Panc1 (cell line): ENCODE results near the gene ZCRB1. TPM values are rescaled to one million over a fixed set of nuclear protein-coding genes. Genes with fewer than 3 reads are reported as not detected.
"Not testable (repeated sequence)": the region's sequence is repeated elsewhere in the genome, so short reads cannot be mapped to it uniquely, and the experiment has no call there.

Experiments used
- ATAC-seq: fragments of 200-7000 bp; cut with Tn5 transposase; 2 replicates; pipeline ENCODE4 v1.9.1; 2020; ENCODE audit warnings: mild to moderate bottlenecking, moderate library complexity
- BruUV-seq: library from RNA; stranded (reverse); fragments of 400-500 nt; replicated peaks from 2 replicates; lab custom pipeline; 2021; lab: Mats Ljungman, UMichigan
- CTCF ChIA-PET: fragments of 300-600 bp; sonication (Branson Sonifier 250); formaldehyde crosslinking; loops from one replicate; lab custom pipeline; 2022; ENCODE audit warnings: antibody characterized with exemption; lab: Charles Lee
- POLR2A ChIA-PET: fragments of 300-600 bp; sonication (Branson Sonifier 250); formaldehyde crosslinking; loops from one replicate; lab custom pipeline; 2022; ENCODE audit warnings: antibody characterized with exemption; lab: Charles Lee
- DNase-seq: peaks from one replicate; pipeline ENCODE4 v3.0.0-alpha.2; 2010; ENCODE audit warnings: low read depth, low spot score
- H3K27ac ChIP-seq: 2 replicates; pipeline ENCODE4 v1.5.1; 2011; ENCODE audit warnings: mild to moderate bottlenecking, low read length, inconsistent platforms
- H3K27me3 ChIP-seq: fragments of 200-500 bp; sonication (Bioruptor generic); 2 replicates; pipeline ENCODE4 v1.6.0; 2014; ENCODE audit warnings: low read length, inconsistent platforms; ENCODE audit not compliant: control insufficient read depth, insufficient read depth
- H3K36me3 ChIP-seq: fragments of 200-500 bp; sonication (Bioruptor generic); 2 replicates; pipeline ENCODE4 v1.5.1; 2014; ENCODE audit warnings: inconsistent platforms, mild to moderate bottlenecking, low read length, moderate library complexity; ENCODE audit not compliant: control insufficient read depth, insufficient read depth
- H3K4me1 ChIP-seq: 2 replicates; pipeline ENCODE4 v1.5.1; 2011; ENCODE audit warnings: inconsistent platforms, mild to moderate bottlenecking, low read length, moderate library complexity; ENCODE audit not compliant: control insufficient read depth, insufficient read depth
- H3K4me3 ChIP-seq, 2 experiments: 2 replicates each; pipeline ENCODE4 v1.5.1; 2011 to 2012; ENCODE audit warnings: low read depth in 2 of 2, low read length in 2 of 2, mild to moderate bottlenecking in 2 of 2, inconsistent platforms in 1 of 2, moderate library complexity in 1 of 2
- H3K9me3 ChIP-seq: fragments of 200-500 bp; sonication (Bioruptor generic); 2 replicates; pipeline ENCODE4 v1.5.1; 2014; ENCODE audit warnings: low read depth, mild to moderate bottlenecking, inconsistent platforms, low read length, moderate library complexity; ENCODE audit not compliant: control insufficient read depth, insufficient read depth
- POLR2AphosphoS5 ChIP-seq: IDR thresholded peaks from 2 replicates; pipeline ENCODE4 v1.6.1; 2012; ENCODE audit warnings: mild to moderate bottlenecking, low read depth, low read length, moderate library complexity
- SIN3A ChIP-seq: IDR thresholded peaks from 2 replicates; pipeline ENCODE4 v1.6.1; 2012; ENCODE audit warnings: low read depth, mild to moderate bottlenecking, low read length, moderate library complexity, borderline replicate concordance; ENCODE audit not compliant: insufficient read depth
- TCF7L2 ChIP-seq: IDR thresholded peaks from 2 replicates; pipeline ENCODE4 v1.6.1; 2011; ENCODE audit warnings: mild to moderate bottlenecking, low read depth, low read length, inconsistent platforms
- in situ Hi-C: cut with HindIII; loops from 2 replicates; pipeline ENCODE4 v1.10.0; 2016; ENCODE audit warnings: low sequenced_read_pairs, low pct_unique_long_range_greater_than_20kb
- intact Hi-C: fragments of 100-400 bp; cut with micrococcal nuclease; formaldehyde crosslinking; loops from one replicate; pipeline ENCODE4 v1.10.0; 2022; ENCODE audit not compliant: unreplicated experiment
- total RNA-seq: library from RNA; stranded (reverse); gene quantifications from one replicate; pipeline ENCODE4 v1.2.1, GENCODE V29; 2021; ENCODE audit not compliant: unreplicated experiment
- TF ChIP-seq, protein P1 (sequence below): fragments of 450-650 bp; IDR thresholded peaks from 2 replicates; pipeline ENCODE4 v1.5.1; 2017; ENCODE audit warnings: mild to moderate bottlenecking
- TF ChIP-seq, protein P2 (sequence below), 2 experiments: IDR thresholded peaks; 2 replicates each; pipeline ENCODE4 v1.6.1; 2011 to 2012; ENCODE audit warnings: low read depth in 2 of 2, control low read depth in 1 of 2, low read length in 1 of 2, mild to moderate bottlenecking in 1 of 2, moderate library complexity in 1 of 2; ENCODE audit not compliant: insufficient read depth in 1 of 2

Gene ZCRB1
- total RNA-seq, 1 experiment from 2014 or later: 68.8 TPM

GRCh38 chr12:42360747-42361403, 35.0 kb upstream of the ZCRB1 start:
- no peak overlapping the region for H3K27ac ChIP-seq
- in situ Hi-C loops: no loop called here
- peaks cover 2% of the 10 kb centered on the region; the same call in 1 of the 2 replicates for H3K36me3 ChIP-seq
- no peaks in the 10 kb centered on the region for H3K27me3 ChIP-seq
- CTCF ChIA-PET: no interaction called here
- H3K4me1 ChIP-seq: no peaks in the 10 kb centered on the region
- DNase-seq (no peak), ATAC-seq (no peak)
- intact Hi-C loops: no loop called here
- no peak overlapping the region for H3K4me3 ChIP-seq
- POLR2A ChIA-PET: no interaction called here
- no TSS peak for BruUV-seq
- TF ChIP-seq POLR2AphosphoS5 (no peak), TCF7L2 (no peak), SIN3A (no peak)
- TF ChIP-seq, protein P1, sequence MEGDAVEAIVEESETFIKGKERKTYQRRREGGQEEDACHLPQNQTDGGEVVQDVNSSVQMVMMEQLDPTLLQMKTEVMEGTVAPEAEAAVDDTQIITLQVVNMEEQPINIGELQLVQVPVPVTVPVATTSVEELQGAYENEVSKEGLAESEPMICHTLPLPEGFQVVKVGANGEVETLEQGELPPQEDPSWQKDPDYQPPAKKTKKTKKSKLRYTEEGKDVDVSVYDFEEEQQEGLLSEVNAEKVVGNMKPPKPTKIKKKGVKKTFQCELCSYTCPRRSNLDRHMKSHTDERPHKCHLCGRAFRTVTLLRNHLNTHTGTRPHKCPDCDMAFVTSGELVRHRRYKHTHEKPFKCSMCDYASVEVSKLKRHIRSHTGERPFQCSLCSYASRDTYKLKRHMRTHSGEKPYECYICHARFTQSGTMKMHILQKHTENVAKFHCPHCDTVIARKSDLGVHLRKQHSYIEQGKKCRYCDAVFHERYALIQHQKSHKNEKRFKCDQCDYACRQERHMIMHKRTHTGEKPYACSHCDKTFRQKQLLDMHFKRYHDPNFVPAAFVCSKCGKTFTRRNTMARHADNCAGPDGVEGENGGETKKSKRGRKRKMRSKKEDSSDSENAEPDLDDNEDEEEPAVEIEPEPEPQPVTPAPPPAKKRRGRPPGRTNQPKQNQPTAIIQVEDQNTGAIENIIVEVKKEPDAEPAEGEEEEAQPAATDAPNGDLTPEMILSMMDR: no peak
- TF ChIP-seq, protein P2, sequence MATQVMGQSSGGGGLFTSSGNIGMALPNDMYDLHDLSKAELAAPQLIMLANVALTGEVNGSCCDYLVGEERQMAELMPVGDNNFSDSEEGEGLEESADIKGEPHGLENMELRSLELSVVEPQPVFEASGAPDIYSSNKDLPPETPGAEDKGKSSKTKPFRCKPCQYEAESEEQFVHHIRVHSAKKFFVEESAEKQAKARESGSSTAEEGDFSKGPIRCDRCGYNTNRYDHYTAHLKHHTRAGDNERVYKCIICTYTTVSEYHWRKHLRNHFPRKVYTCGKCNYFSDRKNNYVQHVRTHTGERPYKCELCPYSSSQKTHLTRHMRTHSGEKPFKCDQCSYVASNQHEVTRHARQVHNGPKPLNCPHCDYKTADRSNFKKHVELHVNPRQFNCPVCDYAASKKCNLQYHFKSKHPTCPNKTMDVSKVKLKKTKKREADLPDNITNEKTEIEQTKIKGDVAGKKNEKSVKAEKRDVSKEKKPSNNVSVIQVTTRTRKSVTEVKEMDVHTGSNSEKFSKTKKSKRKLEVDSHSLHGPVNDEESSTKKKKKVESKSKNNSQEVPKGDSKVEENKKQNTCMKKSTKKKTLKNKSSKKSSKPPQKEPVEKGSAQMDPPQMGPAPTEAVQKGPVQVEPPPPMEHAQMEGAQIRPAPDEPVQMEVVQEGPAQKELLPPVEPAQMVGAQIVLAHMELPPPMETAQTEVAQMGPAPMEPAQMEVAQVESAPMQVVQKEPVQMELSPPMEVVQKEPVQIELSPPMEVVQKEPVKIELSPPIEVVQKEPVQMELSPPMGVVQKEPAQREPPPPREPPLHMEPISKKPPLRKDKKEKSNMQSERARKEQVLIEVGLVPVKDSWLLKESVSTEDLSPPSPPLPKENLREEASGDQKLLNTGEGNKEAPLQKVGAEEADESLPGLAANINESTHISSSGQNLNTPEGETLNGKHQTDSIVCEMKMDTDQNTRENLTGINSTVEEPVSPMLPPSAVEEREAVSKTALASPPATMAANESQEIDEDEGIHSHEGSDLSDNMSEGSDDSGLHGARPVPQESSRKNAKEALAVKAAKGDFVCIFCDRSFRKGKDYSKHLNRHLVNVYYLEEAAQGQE (IDR thresholded peaks at IDR 0.05; ENCODE audit: insufficient read depth in 1 of 2, low read depth in 2 of 2, low read length in 1 of 2): no peak
- H3K9me3 ChIP-seq: no peaks in the 10 kb centered on the region

DNA sequence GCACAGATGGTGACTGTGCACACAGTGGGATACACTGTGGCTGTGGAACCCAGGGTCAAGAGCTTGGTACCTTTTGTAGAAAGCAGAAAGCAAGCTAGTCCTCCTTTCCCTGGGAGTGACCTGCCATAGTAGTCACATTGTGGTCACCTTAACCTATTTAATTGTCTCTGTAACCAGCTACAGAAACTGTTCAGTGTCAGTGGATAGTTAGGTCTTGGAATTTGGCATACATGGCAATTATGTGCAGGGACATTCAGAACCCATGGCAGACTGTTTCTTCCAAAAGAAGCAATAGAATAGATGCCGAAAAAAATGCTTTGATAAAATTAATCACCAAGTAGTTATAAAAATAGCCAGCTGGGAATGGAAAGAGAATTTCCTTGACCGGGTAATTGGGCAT, 30.4 kb upstream of the ZCRB1 start:
- no TSS peak for BruUV-seq
- ChIA-PET POLR2A (no interaction called here), CTCF (no interaction called here)
- ATAC-seq (no peak), DNase-seq (no peak)
- intact Hi-C loops: no loop called here
- TF ChIP-seq TCF7L2: no peak
- no peak for TF ChIP-seq POLR2AphosphoS5
- no peak for TF ChIP-seq SIN3A
- TF ChIP-seq, protein P1: no peak
- TF ChIP-seq, protein P2 (IDR thresholded peaks at IDR 0.05; ENCODE audit: insufficient read depth in 1 of 2, low read depth in 2 of 2, low read length in 1 of 2): no peak
- no peaks in the 10 kb centered on the region for H3K4me1 ChIP-seq
- in situ Hi-C loops: no loop called here
- no peaks in the 10 kb centered on the region for H3K27me3 ChIP-seq
- no peaks in the 10 kb centered on the region for H3K9me3 ChIP-seq
- H3K36me3 ChIP-seq: peaks cover 7% of the 10 kb centered on the region; the same call in 1 of the 2 replicates
- no peak overlapping the region for H3K4me3 ChIP-seq
- H3K27ac ChIP-seq: no peak overlapping the region

DNA sequence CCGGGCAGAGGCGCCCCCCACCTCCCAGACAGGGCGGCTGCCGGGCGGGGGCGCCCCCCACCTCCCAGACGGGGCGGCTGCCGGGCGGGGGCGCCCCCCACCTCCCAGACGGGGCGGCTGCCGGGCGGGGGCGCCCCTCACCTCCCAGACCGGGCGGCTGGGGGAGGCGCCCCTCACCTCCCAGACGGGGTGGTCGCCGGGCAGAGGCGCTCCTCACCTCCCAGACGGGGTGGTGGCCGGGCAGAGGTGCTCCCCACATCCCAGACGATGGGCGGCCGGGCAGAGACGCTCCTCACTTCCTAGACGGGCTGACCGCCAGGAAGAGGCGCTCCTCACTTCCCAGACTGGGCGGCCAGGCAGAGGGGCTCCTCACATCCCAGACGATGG, 24.1 kb upstream of the ZCRB1 start:
- BruUV-seq, ATAC-seq, H3K9me3 ChIP-seq, H3K4me1 ChIP-seq, in situ Hi-C loops, DNase-seq, H3K36me3 ChIP-seq, CTCF ChIA-PET, POLR2A ChIA-PET, intact Hi-C loops, H3K27me3 ChIP-seq, H3K27ac ChIP-seq, H3K4me3 ChIP-seq: not testable (repeated sequence)
